ENCODE data around the gene ITPKB.

ITPKB gene

GRCh38 chr1:226702957-226703831 lies 35.9 kb downstream of the ITPKB start:
- DNase-seq, result peak; percentile 57

- DNase-seq, result peak; percentile 33
These were observed 36.6 kb downstream of the ITPKB start for GRCh38 chr1:226702318-226702956.

- DNase-seq, result no peak
These were observed 38.2 kb downstream of the ITPKB start for GRCh38 chr1:226700861-226701260.

DNA sequence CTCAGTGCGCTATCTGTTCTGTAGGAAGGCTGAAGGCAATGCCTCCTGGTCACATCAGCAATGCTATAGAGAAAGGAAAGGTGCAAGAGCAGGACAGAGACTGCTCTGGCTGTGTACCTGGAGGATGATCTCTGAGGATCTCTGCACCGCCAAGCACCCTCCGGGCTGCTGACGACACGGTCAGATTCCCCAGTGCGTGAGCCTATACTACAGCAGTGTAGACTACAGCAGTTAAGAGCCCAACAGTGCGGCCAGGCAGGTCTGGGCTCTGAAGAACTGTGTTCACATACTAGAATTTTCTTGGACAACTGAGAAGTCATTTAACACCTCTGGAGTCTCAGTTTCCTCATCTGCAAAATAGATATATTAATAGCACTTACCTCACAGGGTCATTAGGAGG lies 39.9 kb downstream of the ITPKB start:
- DNase-seq, result no peak

DNA sequence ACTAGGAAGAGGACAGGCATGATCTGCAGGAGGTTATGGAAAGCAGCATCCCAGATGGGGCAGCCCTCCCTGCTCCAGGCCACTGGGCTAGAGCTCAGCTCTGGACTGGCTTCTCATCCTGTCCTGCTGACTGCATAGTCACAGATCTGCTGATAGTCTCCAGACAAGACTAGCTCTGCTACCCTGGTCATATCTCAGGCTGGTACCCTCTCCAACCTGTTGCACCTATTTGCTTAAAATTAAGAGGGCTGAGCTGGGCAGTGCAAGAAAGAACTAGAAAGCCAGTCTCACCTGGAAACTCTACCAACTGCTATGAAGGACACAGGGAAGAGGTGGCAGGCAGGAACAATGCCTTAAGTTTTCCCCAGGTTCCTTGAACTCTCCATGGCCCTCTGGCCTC lies 40.4 kb downstream of the ITPKB start:
- DNase-seq, result no peak

- DNase-seq, result no peak
These were observed 41.0 kb downstream of the ITPKB start for GRCh38 chr1:226697929-226698544.

- DNase-seq, result peak; percentile 47
These were observed 41.7 kb downstream of the ITPKB start for GRCh38 chr1:226697151-226697928.

- DNase-seq, result no peak
These were observed 42.5 kb downstream of the ITPKB start for GRCh38 chr1:226696547-226696946.

DNA sequence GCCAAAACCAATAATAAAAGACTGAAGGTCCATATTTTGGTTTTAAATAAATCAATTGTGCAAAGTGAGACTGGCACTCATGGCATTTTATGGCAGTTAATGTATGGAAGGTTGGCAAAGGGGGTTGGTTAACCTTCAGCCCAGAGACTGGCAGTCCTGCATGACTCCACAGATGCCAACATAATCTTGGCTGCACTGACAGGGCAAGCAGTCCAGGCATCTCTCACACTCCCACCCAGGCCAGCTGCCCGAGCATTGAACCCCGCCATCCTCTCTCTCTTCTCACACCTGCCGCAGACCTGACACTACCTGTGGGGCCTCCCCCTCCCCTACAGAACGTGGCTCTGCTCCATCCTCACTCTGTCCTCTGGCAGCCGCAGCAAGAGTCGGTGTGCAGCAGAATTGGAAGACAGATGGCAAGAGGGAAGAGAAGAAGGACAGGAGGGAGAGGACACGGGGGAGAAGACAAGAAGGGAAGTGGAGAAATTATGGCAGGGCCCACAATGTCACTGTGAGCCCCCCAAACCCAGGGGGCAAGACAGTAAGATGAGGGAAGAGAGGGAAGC lies 43.7 kb downstream of the ITPKB start:
- DNase-seq, result no peak

DNA sequence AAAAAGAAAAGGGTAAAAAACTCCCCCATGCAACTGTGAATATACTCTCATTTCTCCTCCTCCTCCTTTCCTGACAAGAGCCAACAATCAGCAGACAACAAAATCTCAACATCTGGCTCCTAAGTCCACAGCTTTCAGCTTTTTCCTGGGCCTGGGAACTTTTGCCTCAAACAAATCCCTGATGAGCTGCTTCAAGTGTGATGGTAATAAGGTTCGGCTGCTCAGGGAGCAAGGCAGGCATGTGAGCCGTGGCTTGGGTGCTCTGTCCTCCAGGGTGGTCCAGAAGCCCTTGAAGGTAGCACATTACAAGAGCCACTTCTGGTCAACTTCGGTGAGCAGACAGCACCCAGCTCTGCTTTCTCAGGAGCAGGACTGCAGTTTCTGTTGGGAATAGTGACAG lies 46.3 kb downstream of the ITPKB start:
- no peak for DNase-seq

DNA sequence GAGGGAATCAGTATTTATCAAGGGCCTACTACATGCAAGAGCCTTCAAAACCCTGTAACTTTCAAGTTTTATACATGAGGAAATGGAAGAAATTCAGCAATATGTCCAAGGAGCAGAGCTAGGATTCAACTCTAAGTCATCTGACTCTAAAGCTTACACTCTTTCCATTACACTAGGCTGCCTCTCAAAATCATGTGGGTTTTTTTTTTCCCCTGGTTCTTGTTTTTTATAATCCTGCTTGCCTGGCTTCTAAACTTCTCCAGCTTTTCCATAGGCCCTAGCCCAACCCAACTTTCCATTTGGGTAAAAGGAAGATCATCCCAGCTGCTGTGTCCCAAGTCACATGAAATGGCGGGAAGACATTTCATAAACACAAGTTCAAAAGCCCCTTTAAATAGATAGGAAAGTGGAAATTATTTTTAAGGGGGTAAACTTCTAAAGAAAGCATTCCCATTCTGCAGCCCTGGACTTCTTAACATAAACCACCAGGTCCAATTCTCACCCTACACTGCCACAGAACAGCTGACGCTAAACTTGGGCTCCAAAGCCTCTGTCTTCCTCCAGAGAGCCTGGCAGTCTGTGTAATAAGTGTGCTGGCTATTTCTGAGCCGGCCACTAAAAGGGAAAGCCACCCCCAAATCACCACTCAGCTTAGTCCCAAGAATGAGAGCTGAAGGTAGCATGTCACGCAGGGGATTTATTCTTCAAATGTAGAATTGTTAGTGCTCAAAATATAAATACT lies 46.9 kb downstream of the ITPKB start:
- no peak for DNase-seq

- DNase-seq, result no peak
These were observed 47.8 kb downstream of the ITPKB start for GRCh38 chr1:226691247-226691646.

- no peak for DNase-seq
These were observed 48.6 kb downstream of the ITPKB start for GRCh38 chr1:226690460-226690982.

- DNase-seq, result no peak
These were observed 50.3 kb downstream of the ITPKB start for GRCh38 chr1:226688808-226689207.

GRCh38 chr1:226688056-226688748 lies 50.9 kb downstream of the ITPKB start:
- no peak for DNase-seq

DNA sequence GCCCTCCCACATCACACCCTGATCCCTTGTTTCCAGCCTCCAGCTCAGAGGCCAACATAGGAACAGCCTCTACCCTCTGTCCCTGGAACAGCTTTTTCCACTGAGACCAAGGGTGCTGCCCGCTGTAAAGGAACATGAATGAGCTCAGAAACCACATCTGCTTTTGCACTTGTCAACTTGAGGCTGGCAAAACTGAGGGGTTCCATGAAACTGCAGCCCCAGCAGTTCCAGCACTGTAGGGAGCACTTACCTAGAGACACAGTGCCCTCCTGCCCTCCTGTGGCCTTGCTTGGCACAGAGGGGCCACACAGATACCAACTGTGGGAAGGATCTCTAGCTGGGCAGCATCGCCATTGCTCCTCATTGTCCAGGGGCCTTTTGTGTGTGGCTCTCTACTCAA lies 51.7 kb downstream of the ITPKB start:
- no peak for DNase-seq

DNA sequence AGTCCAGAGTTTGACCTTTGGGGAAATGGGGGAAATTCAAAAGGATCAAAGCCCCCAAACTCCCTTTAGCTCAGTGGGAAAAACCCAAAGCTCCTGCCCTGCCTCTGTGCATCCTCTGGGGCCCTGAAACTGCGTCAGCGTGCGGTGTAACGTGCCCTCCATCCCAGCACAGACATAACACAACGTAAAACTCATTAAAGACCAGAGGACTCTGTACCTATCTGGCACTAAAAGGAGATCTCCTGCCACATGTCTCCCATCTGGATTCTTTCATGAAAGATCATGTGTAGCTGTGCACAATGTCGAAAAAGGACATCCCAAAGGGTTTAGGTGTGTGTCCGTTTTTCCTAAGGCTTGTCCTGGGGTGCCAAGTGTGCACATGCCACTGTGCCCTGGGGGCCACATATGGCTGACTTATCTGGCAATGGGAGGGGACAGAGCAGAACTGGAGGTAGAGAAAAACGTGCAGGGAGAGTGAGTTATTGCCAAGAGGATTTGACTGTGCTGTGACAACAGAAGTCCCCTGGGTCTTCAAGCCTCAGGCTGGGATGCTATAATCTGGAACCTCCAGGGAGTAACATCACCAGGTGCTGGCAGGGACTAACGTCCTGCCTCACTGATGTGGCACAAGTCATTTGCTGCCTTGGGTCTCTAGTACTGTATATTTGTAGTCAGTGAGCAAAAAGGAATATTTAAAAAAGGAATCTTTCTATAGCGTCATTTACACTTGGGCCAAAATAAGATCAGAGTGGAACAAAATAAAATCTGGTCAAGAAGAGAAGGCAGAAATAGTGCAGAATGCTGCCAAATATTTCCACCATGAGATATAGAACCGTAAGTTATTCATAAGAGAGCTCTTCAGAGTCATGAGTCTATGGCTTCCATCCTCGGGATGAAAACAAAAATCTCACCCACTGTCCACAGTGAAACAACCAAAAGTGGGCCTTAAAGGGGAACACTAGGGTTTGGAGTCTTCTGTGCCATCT lies 52.3 kb downstream of the ITPKB start:
- DNase-seq, result no peak

DNA sequence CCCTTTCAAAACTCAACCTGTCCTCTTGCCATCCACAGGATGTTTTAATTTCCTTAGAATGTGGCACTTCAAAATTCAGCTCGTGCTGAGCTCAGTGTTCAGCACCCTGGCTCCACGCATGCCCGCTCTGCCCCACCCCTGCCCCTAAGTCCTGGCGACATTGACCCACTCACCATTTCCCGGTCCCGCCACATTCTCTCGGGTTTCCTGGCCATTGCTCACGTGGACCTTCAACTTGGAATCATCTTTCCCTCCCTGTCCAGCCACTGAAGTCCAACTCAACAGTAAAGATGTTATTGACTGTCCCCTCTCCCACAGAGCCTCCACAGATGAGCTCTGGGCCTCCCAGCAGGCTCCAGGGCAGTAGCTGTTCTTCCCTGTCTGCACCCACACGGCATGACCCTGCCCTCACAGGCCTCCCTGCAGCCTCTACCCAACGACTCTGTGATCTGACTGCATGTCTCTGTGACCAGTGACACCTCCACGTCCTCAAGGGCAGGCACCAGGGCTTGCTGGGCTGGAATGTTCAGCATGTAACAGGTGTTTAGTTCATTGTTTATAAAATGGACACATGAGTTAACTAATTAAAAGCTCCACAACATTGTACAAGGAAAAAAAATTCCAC lies 53.8 kb downstream of the ITPKB start:
- DNase-seq, result no peak

GRCh38 chr1:226684026-226684425 lies 55.1 kb downstream of the ITPKB start:
- DNase-seq, result no peak
